GM12865 (cell line): Measurements from ENCODE around the gene SLC18A3.

Source experiments
- DNase-seq: peaks from one replicate; pipeline ENCODE4 v3.0.0; 2010; ENCODE audit warnings: low read depth
- H3K4me3 ChIP-seq: 2 replicates; pipeline ENCODE4 v1.5.1; 2011; ENCODE audit warnings: mild to moderate bottlenecking, low read depth, low read length, control low read depth
- TF ChIP-seq, protein P1 (sequence below): IDR thresholded peaks from 2 replicates; pipeline ENCODE4 v1.5.1; 2011; ENCODE audit warnings: low read length, control low read depth, low read depth, inconsistent platforms; ENCODE audit not compliant: insufficient read depth; ENCODE audit errors: missing control alignments

The SLC18A3 gene

DNA sequence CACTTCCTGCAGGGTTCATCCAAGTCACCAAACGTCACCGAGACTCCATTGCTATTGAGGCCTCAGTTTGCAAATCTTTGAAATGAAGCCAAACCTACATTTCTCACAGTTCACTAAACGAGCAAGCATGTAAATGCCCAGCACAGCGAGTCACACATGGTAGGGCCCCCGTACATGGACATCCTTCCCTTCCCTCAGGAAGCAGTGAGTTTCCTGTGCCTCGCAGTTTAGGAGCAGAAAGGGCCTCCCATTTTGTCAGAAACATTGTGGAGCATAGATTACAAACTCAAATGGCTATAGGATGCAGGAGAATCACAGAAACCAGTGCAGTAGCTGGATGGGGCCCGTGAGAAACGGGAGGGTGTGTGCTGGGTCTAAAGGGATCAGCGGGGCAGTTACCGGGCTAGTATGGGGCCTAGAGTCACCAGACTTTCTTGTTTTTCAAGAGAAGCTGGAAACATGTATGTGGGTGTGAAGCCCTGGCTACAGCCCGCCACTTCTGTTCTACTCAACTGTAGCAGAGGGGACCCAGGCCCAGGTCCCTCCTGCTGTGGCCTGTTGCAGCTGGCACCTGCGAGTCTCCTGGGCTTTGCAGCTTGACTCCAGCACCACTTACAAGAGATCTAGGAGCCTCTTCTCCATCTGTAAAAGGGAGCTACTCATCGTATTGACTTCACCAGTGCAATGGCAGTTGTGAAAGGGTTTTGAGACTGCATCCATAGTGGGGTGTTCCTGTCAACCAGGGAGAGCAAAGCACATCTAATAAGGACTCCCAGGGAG is 14.2 kb upstream of the SLC18A3 start:
- DNase-seq, result no peak
- TF ChIP-seq, protein P1, sequence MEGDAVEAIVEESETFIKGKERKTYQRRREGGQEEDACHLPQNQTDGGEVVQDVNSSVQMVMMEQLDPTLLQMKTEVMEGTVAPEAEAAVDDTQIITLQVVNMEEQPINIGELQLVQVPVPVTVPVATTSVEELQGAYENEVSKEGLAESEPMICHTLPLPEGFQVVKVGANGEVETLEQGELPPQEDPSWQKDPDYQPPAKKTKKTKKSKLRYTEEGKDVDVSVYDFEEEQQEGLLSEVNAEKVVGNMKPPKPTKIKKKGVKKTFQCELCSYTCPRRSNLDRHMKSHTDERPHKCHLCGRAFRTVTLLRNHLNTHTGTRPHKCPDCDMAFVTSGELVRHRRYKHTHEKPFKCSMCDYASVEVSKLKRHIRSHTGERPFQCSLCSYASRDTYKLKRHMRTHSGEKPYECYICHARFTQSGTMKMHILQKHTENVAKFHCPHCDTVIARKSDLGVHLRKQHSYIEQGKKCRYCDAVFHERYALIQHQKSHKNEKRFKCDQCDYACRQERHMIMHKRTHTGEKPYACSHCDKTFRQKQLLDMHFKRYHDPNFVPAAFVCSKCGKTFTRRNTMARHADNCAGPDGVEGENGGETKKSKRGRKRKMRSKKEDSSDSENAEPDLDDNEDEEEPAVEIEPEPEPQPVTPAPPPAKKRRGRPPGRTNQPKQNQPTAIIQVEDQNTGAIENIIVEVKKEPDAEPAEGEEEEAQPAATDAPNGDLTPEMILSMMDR, result no peak
- H3K4me3 ChIP-seq, result no peak overlapping the region

DNA sequence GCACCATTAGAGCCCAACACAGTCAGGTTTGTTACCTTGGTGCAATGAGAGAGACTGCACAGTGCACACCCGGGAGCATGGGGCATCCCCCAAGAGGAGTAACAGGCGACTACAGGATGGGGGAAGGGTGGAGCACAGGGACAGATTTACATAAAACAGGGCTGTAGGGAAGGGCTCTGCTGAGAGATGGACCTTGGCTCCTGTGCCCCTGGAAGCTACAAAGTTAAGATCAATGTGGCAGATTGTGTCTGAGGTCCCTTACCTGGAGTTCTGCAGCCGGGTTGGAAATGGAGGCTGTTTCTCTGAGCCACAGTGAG is 13.7 kb upstream of the SLC18A3 start:
- no peak overlapping the region for H3K4me3 ChIP-seq
- no peak for DNase-seq
- TF ChIP-seq, protein P1, result no peak

DNA sequence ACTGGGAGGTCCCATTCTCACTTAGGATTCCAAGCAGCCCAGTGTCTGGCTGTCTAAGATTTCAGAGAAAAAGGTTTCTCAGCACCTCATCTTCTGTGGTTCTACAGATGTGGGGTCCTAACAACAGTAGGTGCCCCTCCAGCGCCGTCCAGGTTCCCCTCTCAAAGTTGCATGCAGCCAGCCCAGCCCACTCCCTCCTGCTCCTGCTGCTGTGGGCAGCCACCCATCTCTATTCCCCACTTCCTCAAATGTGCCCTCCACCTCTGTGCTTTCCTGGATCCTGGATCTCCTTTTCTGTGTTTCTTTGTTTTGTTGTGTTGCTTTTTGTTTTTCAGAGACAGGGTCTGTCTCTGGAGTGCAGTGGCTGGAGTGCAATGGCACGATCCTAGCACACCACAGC is 13.3 kb upstream of the SLC18A3 start:
- no peak for DNase-seq
- TF ChIP-seq, protein P1, result no peak
- no peak overlapping the region for H3K4me3 ChIP-seq

DNA sequence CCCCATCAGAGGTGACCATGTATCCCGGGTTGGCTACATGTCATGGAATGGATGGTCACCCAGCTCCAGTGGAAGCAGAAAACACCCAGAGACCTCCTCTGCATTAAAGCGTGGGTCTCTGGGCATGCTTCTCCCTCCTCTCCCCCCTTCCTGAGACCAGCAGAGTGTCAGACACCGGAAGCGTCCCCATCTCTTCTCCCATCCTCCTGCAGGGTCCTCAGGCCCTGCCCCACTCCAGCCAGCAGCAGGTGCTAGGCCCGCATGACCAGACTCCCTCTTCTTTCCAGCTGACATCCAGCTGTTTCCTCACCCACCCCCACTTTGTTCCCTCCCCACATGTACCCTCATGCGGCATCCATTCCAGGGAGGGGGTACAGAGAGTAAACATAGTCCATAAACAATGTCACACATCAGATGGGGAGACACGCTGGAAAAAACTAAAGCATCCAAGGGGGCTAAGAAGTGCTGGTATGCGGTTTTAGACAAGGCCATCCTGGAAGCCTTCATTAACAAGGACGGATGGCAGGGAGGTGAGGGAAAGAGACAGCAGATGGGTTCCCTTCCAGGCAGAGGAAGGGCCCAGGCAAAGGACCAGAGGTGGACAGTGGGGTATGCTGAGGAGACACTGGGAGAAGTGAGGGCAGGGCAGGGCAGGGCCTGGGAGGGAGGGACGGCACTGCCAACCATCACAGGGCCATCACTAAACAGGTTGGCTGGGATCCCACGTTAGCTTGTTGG is 12.5 kb upstream of the SLC18A3 start:
- no peak for DNase-seq
- no peak overlapping the region for H3K4me3 ChIP-seq
- TF ChIP-seq, protein P1, result no peak

DNA sequence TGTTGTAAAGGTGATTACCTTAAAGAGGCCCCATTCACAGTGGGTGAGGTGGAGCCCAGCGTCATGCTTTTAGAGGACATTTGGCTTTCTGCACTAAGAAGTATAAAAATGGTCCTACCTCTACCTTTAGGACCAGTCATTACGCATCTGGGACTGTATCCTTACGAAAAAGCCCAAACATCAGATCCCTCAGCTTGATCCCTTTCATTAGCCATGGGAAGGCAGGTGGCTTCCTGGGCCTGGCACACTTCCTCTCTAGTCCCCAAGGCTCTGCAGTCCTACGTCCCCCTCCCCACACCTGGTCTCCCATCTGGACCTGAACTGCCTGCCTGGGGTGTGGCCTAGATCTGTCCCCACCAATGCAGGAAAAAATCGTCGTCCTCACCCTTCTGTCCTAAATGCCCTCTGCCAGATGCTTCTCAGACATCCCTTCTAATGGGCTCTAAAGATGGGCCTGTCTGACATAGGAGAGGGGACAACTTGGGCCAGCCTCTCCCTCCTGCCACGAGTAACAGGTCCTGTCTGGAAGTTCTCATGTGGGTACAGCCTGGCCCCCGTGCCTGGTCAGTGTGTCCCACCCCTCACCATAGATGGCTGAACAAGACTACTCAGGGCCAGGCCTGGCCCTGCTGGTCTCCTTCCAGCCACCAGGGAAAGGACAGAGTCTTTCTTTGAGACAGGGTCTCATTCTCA is 11.8 kb upstream of the SLC18A3 start:
- DNase-seq, result no peak
- TF ChIP-seq, protein P1, result no peak
- H3K4me3 ChIP-seq, result no peak overlapping the region

DNA sequence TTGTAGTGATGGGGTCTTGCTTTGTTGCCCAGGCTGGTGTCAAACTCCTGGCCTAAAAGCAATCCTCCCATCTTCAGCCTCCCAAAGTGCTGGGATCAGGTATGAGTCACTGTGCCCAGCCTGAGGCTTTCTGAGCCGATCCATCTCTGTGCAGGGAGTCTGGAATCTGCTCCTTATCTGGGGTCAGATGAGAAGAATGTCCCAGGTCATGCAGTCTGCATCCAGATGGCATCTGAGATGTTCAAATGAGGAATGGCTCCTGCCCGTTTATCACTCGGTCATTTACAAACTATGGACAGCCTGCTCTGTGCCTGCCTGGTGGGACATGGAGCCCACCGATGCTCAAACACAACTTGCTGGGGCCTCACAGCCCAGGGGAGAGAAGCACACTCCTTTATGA is 11.1 kb upstream of the SLC18A3 start:
- H3K4me3 ChIP-seq, result no peak overlapping the region
- no peak for DNase-seq
- TF ChIP-seq, protein P1, result no peak
